Measurements from ENCODE around the gene PRKCB.

DNA sequence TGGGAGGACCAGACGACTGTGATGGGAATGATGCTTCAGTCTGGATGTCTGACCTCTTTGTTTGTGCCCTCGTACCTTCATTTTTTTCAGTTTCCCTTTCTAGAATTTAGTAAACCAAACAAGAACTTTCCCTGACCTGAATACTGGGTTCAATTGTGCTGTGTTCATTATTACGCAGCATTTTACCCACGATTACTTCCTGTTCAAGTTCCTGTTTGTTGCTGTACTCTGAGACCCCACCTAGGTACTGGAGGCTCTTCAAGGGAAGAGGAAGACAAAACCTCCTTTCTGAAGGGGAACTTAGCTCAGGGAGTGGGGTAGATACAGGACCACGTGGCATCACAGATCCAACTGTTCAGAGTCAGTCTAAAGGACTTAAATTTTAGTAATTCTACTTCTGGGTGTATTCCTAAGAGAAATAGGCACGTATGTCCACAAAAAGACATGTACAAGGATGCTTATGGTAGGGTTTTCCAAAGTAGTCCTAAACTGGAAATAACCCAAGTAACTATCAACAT, 9.2 kb upstream of the PRKCB start:
- TF ChIP-seq, protein P1, sequence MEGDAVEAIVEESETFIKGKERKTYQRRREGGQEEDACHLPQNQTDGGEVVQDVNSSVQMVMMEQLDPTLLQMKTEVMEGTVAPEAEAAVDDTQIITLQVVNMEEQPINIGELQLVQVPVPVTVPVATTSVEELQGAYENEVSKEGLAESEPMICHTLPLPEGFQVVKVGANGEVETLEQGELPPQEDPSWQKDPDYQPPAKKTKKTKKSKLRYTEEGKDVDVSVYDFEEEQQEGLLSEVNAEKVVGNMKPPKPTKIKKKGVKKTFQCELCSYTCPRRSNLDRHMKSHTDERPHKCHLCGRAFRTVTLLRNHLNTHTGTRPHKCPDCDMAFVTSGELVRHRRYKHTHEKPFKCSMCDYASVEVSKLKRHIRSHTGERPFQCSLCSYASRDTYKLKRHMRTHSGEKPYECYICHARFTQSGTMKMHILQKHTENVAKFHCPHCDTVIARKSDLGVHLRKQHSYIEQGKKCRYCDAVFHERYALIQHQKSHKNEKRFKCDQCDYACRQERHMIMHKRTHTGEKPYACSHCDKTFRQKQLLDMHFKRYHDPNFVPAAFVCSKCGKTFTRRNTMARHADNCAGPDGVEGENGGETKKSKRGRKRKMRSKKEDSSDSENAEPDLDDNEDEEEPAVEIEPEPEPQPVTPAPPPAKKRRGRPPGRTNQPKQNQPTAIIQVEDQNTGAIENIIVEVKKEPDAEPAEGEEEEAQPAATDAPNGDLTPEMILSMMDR (IDR thresholded peaks at IDR 0.05; ENCODE audit: poor library complexity): no peak
- TF ChIP-seq EZH2 (IDR thresholded peaks at IDR 0.05; ENCODE audit: borderline replicate concordance): no peak
- TF ChIP-seq EZH2phosphoT487 (IDR thresholded peaks at IDR 0.05; ENCODE audit: low read depth, severe bottlenecking, unreplicated experiment): no peak
